ENCODE measurements around the gene GALK2.

- TF ChIP-seq CTCF (IDR thresholded peaks at IDR 0.05), result no peak
- TF ChIP-seq POLR2A (IDR thresholded peaks at IDR 0.05), result no peak
Measured at GRCh38 chr15:49151831-49152230, 18.2 kb upstream of the GALK2 start.

Data from sigmoid colon (tissue), 3 donors.